ENCODE measurements around the gene AVPI1. TPM values are rescaled to one million over a fixed set of nuclear protein-coding genes. Genes with fewer than 3 reads are reported as not detected.
A peak's percentile ranks its signal among the peaks of the same experiment; 100 is the strongest.

The AVPI1 gene
- total and polyA plus RNA-seq, 10 of the 15 experiments (the other 5 are each of a cell fraction or from before 2014, with no cell fraction given), result 0.08 to 1.4 (median 0.84) TPM

- BruUV-seq (replicated peaks), result no TSS peak
- Histone ChIP-seq H2AFZ (ENCODE audit: control insufficient read depth, low read depth, low read length) (no peak overlapping the region), H3K4me3 (no peak overlapping the region), H3K27me3 (replicated peaks in 1 of 2; ENCODE audit: control insufficient read depth in 2 of 2, insufficient read depth in 2 of 2, low read length in 1 of 2) (no peaks in the 10 kb centered on the region), H4K20me1 (ENCODE audit: control insufficient read depth, insufficient read depth) (no peaks in the 10 kb centered on the region), H3K79me2 (ENCODE audit: control insufficient read depth, insufficient read depth, low read length) (no peaks in the 10 kb centered on the region), H3K36me3 (ENCODE audit: control insufficient read depth in 2 of 2, insufficient read depth in 2 of 2, low read length in 1 of 2) (no peaks in the 10 kb centered on the region), H3K4me1 (ENCODE audit: control insufficient read depth, insufficient read depth, low read length) (no peaks in the 10 kb centered on the region), H3K27ac (ENCODE audit: control insufficient read depth, insufficient read depth) (no peak overlapping the region), H3K4me2 (ENCODE audit: control insufficient read depth, insufficient read depth) (no peak overlapping the region), H3K9ac (ENCODE audit: control insufficient read depth, insufficient read depth, low read length) (no peak overlapping the region), H3K9me3 (replicated peaks; ENCODE audit: control insufficient read depth, insufficient read depth, low read length) (no peaks in the 10 kb centered on the region)
- no peak for ATAC-seq
- intact Hi-C loops (cut with micrococcal nuclease; ENCODE audit: unreplicated experiment) (no loop called here), in situ Hi-C loops (cut with MboI) (no loop called here)
- FAIRE-seq, result no peak
- DNase-seq (ENCODE audit: low read depth, low spot score), result no peak
- no peak for TF ChIP-seq HDAC2 (IDR thresholded peaks at IDR 0.05)
- TF ChIP-seq KAT2A (conservative IDR thresholded peaks at IDR 0.05; ENCODE audit: control insufficient read depth, low read depth, low read length), result no peak
- ChIA-PET RAD21 (ENCODE audit: unreplicated experiment) (no interaction called here), POLR2A (no interaction called here), SMC1A (ENCODE audit: uncharacterized antibody, unreplicated experiment) (interaction anchor here (1.0 kb wide), 1 partner anchor 24 kb away, joined by 3 read pairs; no protein-coding TSS in a partner anchor), CTCF (no interaction called here)
- 33% methylated on average over 1 of the region's 1 CpG for WGBS (ENCODE audit: insufficient coverage, insufficient replicate concordance, low lambda C conversion rate, missing lambda C conversion rate)
Measured at GRCh38 chr10:97635577-97635976, 51.5 kb downstream of the AVPI1 start.

- ATAC-seq, result peak; percentile 46
- WGBS (ENCODE audit: insufficient coverage, insufficient replicate concordance, low lambda C conversion rate, missing lambda C conversion rate), result 80% methylated on average over 8 of the region's 8 CpGs
- ChIA-PET SMC1A (ENCODE audit: uncharacterized antibody, unreplicated experiment) (no interaction called here), RAD21 (ENCODE audit: unreplicated experiment) (no interaction called here), CTCF (no interaction called here), POLR2A (no interaction called here)
- Histone ChIP-seq H3K9me3 (replicated peaks; ENCODE audit: control insufficient read depth, insufficient read depth, low read length) (no peaks in the 10 kb centered on the region), H4K20me1 (ENCODE audit: control insufficient read depth, insufficient read depth) (no peaks in the 10 kb centered on the region), H3K9ac (ENCODE audit: control insufficient read depth, insufficient read depth, low read length) (peak overlapping the region; percentile 47; the same call in 1 of the 2 replicates), H2AFZ (ENCODE audit: control insufficient read depth, low read depth, low read length) (peak overlapping the region; percentile 99), H3K4me3 (peak overlapping the region; percentile 89; the same call in 1 of the 2 replicates), H3K4me2 (ENCODE audit: control insufficient read depth, insufficient read depth) (peak overlapping the region; percentile 75), H3K79me2 (ENCODE audit: control insufficient read depth, insufficient read depth, low read length) (no peaks in the 10 kb centered on the region), H3K4me1 (ENCODE audit: control insufficient read depth, insufficient read depth, low read length) (no peaks in the 10 kb centered on the region), H3K27ac (ENCODE audit: control insufficient read depth, insufficient read depth) (no peak overlapping the region), H3K36me3 (ENCODE audit: control insufficient read depth in 2 of 2, insufficient read depth in 2 of 2, low read length in 1 of 2) (no peaks in the 10 kb centered on the region), H3K27me3 (replicated peaks in 1 of 2; ENCODE audit: control insufficient read depth in 2 of 2, insufficient read depth in 2 of 2, low read length in 1 of 2) (no peaks in the 10 kb centered on the region)
- no peak for FAIRE-seq
- no peak for TF ChIP-seq YBX1 (IDR thresholded peaks at IDR 0.05)
- 0 out of 6 replicates have a peak, but pooled peaks of 1 of the 3 experiments have one; percentile 12 for TF ChIP-seq CTCF (IDR thresholded peaks at IDR 0.05 in 2 of 3, conservative IDR thresholded peaks at IDR 0.05 in 1 of 3; ENCODE audit: control insufficient read depth in 2 of 3, extremely low read depth in 1 of 3, insufficient read depth in 1 of 3, low read depth in 3 of 3, low read length in 3 of 3)
- TF ChIP-seq E4F1 (IDR thresholded peaks at IDR 0.05; ENCODE audit: borderline replicate concordance, partially characterized antibody), result no peak
- TF ChIP-seq NRF1 (conservative IDR thresholded peaks at IDR 0.05; ENCODE audit: low read depth, low read length), result no peak
- TF ChIP-seq, protein P1, sequence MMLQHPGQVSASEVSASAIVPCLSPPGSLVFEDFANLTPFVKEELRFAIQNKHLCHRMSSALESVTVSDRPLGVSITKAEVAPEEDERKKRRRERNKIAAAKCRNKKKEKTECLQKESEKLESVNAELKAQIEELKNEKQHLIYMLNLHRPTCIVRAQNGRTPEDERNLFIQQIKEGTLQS (IDR thresholded peaks at IDR 0.05; ENCODE audit: borderline replicate concordance, extremely low read depth, low read depth, low read length), result no peak
- BruUV-seq (replicated peaks), result no TSS peak
- no peak for DNase-seq (ENCODE audit: low read depth, low spot score)
- intact Hi-C loops (cut with micrococcal nuclease; ENCODE audit: unreplicated experiment), result no loop called here
- in situ Hi-C loops (cut with MboI), result no loop called here
Measured at GRCh38 chr10:97633921-97634320, 53.1 kb downstream of the AVPI1 start.
